COLO829 (cell line): ENCODE results near the gene OSCP1.

Source experiments
- DNase-seq: peaks from one replicate; pipeline ENCODE4 v3.0.0; 2012; ENCODE audit warnings: low spot score

OSCP1 gene

GRCh38 chr1:36401602-36402503 lies 48.4 kb downstream of the OSCP1 start:
- DNase-seq: no peak

- peak; percentile 77 for DNase-seq
Measured at GRCh38 chr1:36400825-36401601, 49.2 kb downstream of the OSCP1 start.

- DNase-seq: no peak
Measured at GRCh38 chr1:36400514-36400824, 49.8 kb downstream of the OSCP1 start.

- DNase-seq: no peak
Measured at GRCh38 chr1:36398370-36398977, 51.8 kb downstream of the OSCP1 start.

- peak; percentile 83 for DNase-seq
Measured at GRCh38 chr1:36397378-36398230, 52.6 kb downstream of the OSCP1 start, which contains the start of gene LSM10. Gene LSM10, minus strand, starts transcription at chr1:36397908. Its CDS starts 3,779 bp downstream, at chr1:36394129.

- DNase-seq: no peak
Measured at GRCh38 chr1:36397083-36397377, 53.2 kb downstream of the OSCP1 start.

- DNase-seq: no peak
Measured at GRCh38 chr1:36396359-36396758, 53.9 kb downstream of the OSCP1 start.

- DNase-seq: no peak
Measured at GRCh38 chr1:36393686-36394085, 56.6 kb downstream of the OSCP1 start.

- no peak for DNase-seq
Measured at GRCh38 chr1:36392836-36393235, 57.4 kb downstream of the OSCP1 start.

- no peak for DNase-seq
Measured at GRCh38 chr1:36391271-36391670, 59.0 kb downstream of the OSCP1 start.

- no peak for DNase-seq
Measured at GRCh38 chr1:36390411-36390810, 59.8 kb downstream of the OSCP1 start.

GRCh38 chr1:36389999-36390398 lies 60.3 kb downstream of the OSCP1 start:
- DNase-seq: no peak

- no peak for DNase-seq
Measured at GRCh38 chr1:36389261-36389660, 61.0 kb downstream of the OSCP1 start.

- DNase-seq: no peak
Measured at GRCh38 chr1:36387141-36387949, 62.9 kb downstream of the OSCP1 start.

GRCh38 chr1:36386265-36387140 lies 63.7 kb downstream of the OSCP1 start:
- peak; percentile 97 for DNase-seq

GRCh38 chr1:36385410-36386264 lies 64.6 kb downstream of the OSCP1 start, which contains the start of gene STK40:
Gene STK40, minus strand, starts transcription at chr1:36385924. Its CDS starts 24,592 bp downstream, at chr1:36361332.
- peak; percentile 92 for DNase-seq

- DNase-seq: no peak
Measured at GRCh38 chr1:36384542-36385409, 65.5 kb downstream of the OSCP1 start.

- DNase-seq: no peak
Measured at GRCh38 chr1:36383240-36383639, 67.0 kb downstream of the OSCP1 start.
